Mesothelial cell of epicardium (in vitro differentiated cells): ENCODE measurements around the gene FNDC11. TPM values are rescaled to one million over a fixed set of nuclear protein-coding genes. Genes with fewer than 3 reads are reported as not detected.

Experiments
- DNase-seq, 2 experiments: peaks; one replicate each; pipeline ENCODE4 v3.0.0; 2021; ENCODE audit warnings: low spot score in 2 of 2; ENCODE audit not compliant: unreplicated experiment in 2 of 2
- H3K27ac Mint-ChIP-seq: 2 replicates; pipeline ENCODE4 v1.8.0; 2021; ENCODE audit warnings: mixed read lengths
- H3K27me3 Mint-ChIP-seq: 2 replicates; pipeline ENCODE4 v1.8.0; 2021; ENCODE audit warnings: low read depth, mixed read lengths
- H3K36me3 Mint-ChIP-seq: 2 replicates; pipeline ENCODE4 v1.8.0; 2021; ENCODE audit warnings: mixed read lengths
- H3K4me1 Mint-ChIP-seq: 2 replicates; pipeline ENCODE4 v1.8.0; 2021; ENCODE audit warnings: mixed read lengths
- H3K4me3 Mint-ChIP-seq: 2 replicates; pipeline ENCODE4 v1.8.0; 2021; ENCODE audit warnings: mild to moderate bottlenecking, moderate library complexity, mixed read lengths
- H3K9me3 Mint-ChIP-seq: 2 replicates; pipeline ENCODE4 v1.8.0; 2021; ENCODE audit warnings: mixed read lengths
- total RNA-seq: library from RNA; stranded (reverse); gene quantifications from 3 replicates; pipeline ENCODE4 v1.2.1, GENCODE V29; 2021
- TF ChIP-seq, protein P1 (sequence below): fragments of 200-600 bp; sonication (generic); IDR thresholded peaks from one replicate; pipeline ENCODE4 v1.5.0; 2021; ENCODE audit warnings: antibody characterized with exemption; ENCODE audit not compliant: unreplicated experiment

FNDC11 gene
- total RNA-seq, 1 donor from 2014 or later, result 1.1 TPM

DNA sequence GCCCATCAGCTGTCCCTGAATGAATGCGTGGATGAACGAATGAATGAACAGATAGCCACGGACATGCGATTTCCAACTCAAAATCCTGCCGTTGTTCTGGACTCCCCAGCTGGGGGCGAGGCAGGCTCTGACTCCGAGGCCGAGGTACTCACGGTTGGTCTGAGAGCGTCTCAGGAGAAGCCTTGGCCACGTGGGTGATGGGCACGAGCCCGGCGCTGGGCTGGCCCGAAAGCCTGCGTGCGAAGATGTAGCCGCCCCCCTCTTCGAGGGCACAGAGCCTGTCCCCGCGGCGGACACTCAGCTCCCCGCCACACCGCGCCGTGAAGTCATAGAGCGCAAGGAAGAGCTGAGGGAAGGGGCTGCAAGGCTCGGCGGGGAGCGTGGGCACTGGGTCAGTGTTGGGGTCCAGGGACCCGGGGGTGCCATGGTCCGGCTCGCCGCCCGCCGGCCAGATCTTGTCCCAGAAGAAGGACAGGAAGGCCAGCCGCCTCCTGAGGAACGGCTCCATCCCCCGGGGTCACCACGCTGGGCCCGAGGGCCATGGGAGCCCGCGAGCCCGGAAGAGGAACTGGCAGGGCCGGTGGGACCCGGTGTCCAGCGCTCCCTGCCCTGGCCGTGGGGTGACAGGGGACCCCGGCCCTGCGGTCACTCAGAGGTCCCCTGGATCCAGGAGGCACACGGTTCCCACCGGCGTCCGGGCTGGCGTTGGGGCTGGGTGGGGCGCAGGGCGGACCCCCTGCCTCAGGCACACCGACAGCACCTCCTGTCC is 6.8 kb upstream of the FNDC11 start:
- Mint-ChIP-seq H3K4me1 (no peaks in the 10 kb centered on the region), H3K9me3 (no peaks in the 10 kb centered on the region), H3K36me3 (no peaks in the 10 kb centered on the region), H3K27ac (no peak overlapping the region), H3K27me3 (peaks cover 15% of the 10 kb centered on the region), H3K4me3 (no peak overlapping the region)
- TF ChIP-seq, protein P1, sequence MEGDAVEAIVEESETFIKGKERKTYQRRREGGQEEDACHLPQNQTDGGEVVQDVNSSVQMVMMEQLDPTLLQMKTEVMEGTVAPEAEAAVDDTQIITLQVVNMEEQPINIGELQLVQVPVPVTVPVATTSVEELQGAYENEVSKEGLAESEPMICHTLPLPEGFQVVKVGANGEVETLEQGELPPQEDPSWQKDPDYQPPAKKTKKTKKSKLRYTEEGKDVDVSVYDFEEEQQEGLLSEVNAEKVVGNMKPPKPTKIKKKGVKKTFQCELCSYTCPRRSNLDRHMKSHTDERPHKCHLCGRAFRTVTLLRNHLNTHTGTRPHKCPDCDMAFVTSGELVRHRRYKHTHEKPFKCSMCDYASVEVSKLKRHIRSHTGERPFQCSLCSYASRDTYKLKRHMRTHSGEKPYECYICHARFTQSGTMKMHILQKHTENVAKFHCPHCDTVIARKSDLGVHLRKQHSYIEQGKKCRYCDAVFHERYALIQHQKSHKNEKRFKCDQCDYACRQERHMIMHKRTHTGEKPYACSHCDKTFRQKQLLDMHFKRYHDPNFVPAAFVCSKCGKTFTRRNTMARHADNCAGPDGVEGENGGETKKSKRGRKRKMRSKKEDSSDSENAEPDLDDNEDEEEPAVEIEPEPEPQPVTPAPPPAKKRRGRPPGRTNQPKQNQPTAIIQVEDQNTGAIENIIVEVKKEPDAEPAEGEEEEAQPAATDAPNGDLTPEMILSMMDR, result no peak
- no peak for DNase-seq

DNA sequence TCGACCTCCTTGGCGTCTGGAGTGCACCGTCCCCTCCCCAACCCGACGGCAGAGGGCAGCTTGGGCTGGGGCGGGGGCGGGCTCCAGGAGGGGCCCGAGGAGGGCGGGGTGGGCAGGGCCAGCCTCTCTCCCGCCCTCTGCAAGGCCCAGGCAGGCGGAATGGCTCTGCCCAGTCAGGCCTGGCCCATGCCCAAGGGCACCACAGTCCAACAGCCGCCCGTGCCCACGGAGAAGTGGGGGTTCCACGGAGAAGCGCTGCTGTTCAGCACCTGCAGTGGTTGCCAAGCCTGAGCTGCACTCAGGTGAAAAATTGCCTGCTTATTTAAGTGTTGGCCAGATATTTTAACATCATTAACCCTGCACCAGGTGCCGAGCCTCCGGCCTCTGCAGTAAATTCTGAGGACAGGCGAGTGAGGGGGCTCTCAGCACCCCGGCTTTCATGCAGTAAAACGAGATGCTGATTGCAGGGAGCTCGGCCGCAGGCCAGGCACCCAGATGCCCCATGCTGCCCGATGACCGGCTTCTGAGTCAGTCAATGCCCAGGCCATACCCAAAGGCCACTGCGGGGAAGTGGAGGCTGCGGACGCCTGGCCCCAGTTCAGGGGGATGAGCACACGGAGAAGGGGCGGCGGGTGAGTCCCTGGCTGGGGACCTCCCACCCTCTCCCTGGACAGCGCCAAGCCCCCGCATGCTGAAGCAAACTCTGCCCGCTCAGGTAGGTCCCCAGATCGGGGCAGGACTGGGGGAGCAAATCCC is 6.1 kb upstream of the FNDC11 start, which contains the start of gene SRMS:
Gene SRMS (minus strand): TSS at position 25 of the 756 bp plus-strand sequence. CDS start 286 bp downstream, outside the sequence.
- TF ChIP-seq, protein P1, result no peak
- Mint-ChIP-seq H3K4me3 (no peak within 1 kb of the TSS), H3K27me3 (peaks cover 15% of the 10 kb centered on the region), H3K27ac (no peak within 1 kb of the TSS), H3K4me1 (no peaks in the 10 kb centered on the region), H3K36me3 (no peaks in the 10 kb centered on the region), H3K9me3 (no peaks in the 10 kb centered on the region)
- no peak for DNase-seq

DNA sequence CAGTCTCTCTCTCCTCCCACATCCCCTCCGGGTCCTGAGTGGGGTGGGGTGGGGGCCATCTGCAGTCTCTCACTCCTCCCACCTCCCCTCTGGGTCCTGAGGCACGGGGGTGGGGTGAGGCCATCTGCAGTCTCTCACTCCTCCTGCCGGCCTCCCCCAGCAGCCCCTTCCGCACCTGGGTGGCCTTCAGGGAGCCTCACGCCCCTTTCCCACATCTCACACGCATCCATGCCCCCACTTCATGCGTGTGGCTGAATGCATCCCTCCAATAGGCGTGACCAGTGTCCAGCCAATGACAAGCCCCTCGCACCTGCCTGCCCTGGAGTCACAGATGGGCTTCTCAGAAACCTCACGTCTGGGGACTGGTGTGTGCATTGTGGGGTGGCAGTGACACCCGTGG is 5.4 kb upstream of the FNDC11 start:
- Mint-ChIP-seq H3K4me1 (no peaks in the 10 kb centered on the region), H3K4me3 (no peak overlapping the region), H3K36me3 (no peaks in the 10 kb centered on the region), H3K27ac (no peak overlapping the region), H3K9me3 (no peaks in the 10 kb centered on the region), H3K27me3 (peaks cover 15% of the 10 kb centered on the region)
- TF ChIP-seq, protein P1, result no peak
- no peak for DNase-seq

DNA sequence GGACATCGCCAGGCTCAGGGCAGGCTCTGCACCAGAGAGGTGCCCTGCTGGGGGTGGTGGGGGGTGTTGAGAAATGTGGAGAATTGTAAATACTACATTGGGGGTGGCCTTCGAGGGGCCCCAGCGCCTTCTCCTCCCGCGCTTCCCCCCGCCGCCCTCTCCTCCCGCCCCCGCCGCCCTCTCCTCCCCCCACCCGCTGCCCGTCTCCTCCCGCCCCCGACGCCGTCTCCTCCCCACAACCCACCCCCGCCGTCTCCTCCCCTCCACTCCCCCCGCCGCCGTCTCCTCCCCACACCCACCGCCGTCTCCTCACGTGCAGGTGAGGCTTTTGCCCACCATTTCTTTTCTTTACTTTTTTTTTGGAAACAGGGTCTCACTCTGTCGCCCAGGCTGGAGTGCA is 4.9 kb upstream of the FNDC11 start:
- H3K4me3 Mint-ChIP-seq, result no peak overlapping the region
- TF ChIP-seq, protein P1, result no peak
- no peak overlapping the region for H3K27ac Mint-ChIP-seq
- H3K36me3 Mint-ChIP-seq, result no peaks in the 10 kb centered on the region
- peaks cover 15% of the 10 kb centered on the region for H3K27me3 Mint-ChIP-seq
- no peaks in the 10 kb centered on the region for H3K4me1 Mint-ChIP-seq
- H3K9me3 Mint-ChIP-seq, result no peaks in the 10 kb centered on the region
- DNase-seq, result no peak

DNA sequence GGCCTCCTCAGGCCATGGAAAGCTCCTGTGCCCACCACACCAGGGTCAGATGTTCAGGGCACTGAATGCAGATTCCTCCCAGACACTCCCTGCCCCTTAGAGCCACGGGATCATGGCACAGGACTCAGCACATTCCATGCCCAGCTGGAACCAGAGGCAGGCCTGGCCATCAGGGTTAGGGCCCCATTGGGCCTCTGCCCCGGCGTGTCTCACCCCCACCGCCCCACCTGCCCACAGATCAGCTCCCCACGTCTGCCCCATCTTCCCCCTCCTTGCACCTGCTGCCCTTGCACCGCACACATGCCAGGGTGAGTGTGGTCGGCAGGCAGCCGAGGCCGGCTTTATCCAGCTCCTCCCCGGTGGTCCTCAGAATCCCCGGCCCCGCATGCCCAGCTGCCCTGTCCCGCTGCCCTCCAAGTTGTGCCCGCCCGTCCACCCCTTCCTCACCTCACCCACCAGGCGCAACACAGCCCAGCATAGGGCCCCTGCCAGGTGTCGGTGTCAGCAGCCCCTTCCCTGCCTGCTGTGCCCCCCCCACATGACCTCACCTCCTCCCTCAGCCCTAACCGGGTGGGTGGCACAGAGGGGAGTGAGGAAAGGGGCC is 4.2 kb upstream of the FNDC11 start:
- H3K27ac Mint-ChIP-seq, result no peak overlapping the region
- H3K4me1 Mint-ChIP-seq, result no peaks in the 10 kb centered on the region
- no peak overlapping the region for H3K4me3 Mint-ChIP-seq

More for the DNA sequence above, 4.2 kb upstream of the FNDC11 start:
- Mint-ChIP-seq H3K9me3 (no peaks in the 10 kb centered on the region), H3K36me3 (no peaks in the 10 kb centered on the region), H3K27me3 (peaks cover 15% of the 10 kb centered on the region)
- TF ChIP-seq, protein P1, result no peak
- no peak for DNase-seq
